HG02938 (cell line): ENCODE data around the gene NF1.

ENCODE experiments used
- ATAC-seq: cut with Tn5 transposase; IDR thresholded peaks from one replicate; pipeline ENCODE4 v1.9.1; 2021; ENCODE audit warnings: mild to moderate bottlenecking, moderate library complexity; ENCODE audit not compliant: unreplicated experiment

The NF1 gene

DNA sequence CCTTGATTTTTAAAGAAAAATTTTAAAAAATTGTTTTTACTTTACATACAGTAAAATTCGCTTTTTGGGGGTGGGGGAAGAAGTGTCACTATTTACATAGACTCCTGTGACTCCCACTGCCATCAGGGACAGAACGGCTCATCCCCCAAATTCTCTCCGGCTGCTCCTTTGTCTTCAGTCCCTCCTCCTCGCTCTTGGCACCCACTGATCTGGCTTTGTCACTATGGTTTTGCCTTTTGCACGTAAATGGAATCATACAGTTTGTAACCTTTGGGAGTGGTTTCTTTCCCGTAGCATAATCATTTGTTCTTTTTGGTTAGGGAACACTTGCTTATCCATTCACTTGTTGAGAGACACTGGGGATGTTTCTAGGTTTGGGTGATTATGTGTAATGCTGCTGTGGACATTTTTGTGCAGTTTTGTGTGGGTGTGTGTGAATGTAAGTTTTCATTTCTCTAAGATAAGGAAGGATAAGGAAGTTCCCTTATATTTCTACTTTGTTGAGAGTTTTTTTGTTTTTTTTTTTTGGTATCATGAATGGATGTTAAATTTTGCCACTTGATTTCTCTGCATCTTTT is 324.1 kb downstream of the NF1 start:
- no peak for ATAC-seq

DNA sequence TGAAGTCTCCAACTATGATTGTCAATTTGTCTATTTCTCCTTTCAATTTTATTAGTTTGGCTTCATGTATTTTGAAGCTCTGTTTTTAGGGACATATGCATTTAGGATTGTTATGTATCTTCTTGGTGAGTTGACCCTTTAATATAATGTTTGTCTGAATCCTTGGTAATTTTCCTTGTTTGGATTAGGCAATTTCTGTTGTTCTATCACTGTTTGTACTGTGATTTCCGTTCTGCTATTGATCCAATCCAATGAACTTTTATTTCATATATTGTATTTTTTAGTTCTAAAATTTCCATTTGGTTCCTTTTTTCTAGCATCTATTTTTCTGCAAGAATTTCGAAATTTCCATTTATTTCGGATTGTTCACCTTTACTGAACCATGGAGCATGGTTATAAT is 327.7 kb downstream of the NF1 start:
- no peak for ATAC-seq

DNA sequence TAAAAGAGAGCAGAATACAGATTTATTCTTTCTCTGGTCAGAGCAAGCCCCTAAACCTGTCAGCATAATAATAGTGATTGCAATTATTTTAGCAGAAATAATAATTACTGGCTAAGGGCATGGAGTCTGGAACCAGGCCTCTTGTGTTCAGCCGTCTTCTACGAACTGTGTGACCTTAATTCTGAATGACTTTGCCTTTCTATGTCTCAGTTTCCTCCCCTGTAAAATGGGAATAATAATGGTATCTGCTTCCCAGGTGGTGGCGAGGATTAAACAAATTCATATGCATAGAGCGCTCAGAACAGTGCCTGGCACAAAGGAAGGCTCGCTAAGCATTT is 330.1 kb downstream of the NF1 start:
- no peak for ATAC-seq

DNA sequence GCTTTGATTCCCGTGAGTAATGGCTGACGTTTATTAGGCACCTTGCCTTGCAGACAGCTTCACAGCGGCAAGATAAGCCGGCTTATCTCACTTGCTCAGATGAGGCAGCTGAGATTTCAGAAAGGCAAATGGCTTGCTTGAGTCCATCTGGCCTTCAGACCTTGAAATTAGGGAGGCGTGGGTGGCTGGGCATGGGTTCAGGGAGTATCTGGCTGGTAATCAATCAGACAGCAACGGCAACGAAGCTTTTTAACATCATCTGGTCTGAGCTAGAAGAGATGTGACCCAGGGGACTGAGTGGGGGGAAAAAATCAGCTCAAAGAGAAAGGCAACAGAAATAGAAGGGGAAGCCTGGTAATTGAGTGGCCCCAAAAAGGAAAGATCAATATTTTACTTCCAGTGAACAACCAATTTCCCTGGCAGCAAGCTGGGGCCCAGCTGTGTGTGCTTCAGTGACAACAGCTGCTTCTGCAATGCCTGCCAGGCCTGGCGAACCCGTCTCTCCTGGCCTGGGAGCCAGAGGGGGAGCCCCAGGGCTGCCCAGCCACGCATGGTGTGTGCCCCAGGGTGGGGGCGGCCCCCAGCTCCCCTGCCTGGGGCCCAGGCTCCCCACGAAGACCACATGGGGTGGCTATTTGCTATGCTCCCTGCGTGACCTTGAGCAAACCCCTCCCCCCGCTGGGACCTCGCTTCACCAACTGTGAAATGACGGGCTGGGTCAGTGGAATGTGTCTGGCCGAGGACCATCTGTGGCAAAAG is 330.7 kb downstream of the NF1 start:
- ATAC-seq = no peak
